ENCODE data around the gene TWSG1. TPM values are rescaled to one million over a fixed set of nuclear protein-coding genes. Genes with fewer than 3 reads are reported as not detected.

TWSG1 gene
- polyA plus RNA-seq, 2 of the 4 experiments (the other 2 are of a cell fraction): 20.6 to 38.3 TPM

DNA sequence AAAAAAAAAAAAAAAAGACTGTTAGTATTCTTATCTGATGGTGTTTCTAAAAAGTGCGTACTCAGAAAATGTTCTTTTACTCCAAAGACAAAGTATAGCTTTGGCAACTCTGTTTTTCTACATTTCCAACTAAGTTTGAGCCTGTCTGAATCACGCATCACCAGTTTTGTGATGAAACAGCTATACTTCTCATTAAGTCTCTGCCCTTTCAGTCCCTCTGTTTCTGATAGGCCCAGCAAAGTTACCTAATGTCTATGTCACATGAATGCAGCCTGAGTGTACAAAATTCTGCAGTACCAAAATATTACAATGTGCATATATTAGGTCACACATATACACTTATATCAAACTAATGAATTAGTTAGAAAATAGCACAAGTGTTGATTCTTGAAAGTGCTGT, 22.4 kb downstream of the TWSG1 start:
- FAIRE-seq (no peak), DNase-seq (ENCODE audit: low read depth in 1 of 2, low spot score in 1 of 2) (no peak), ATAC-seq (no peak)
- Histone ChIP-seq H3K4me3 (no peak overlapping the region), H3K4me2 (no peak overlapping the region), H3K27ac (no peak overlapping the region), H3K4me1 (no peaks in the 10 kb centered on the region; the same call in 2 of the 3 replicates), H3K9me3 (no peaks in the 10 kb centered on the region)
- WGBS (ENCODE audit: missing lambda C conversion rate): 95% methylated on average over 2 of the region's 2 CpGs
- POLR2A ChIA-PET: no interaction called here
- TF ChIP-seq HOXB5 (CRISPR knock-in tag; IDR thresholded peaks at IDR 0.05): no peak
- no peak for TF ChIP-seq JUN (IDR thresholded peaks at IDR 0.05)
- no peak for TF ChIP-seq JUNB (IDR thresholded peaks at IDR 0.05)
- TF ChIP-seq MAFK (IDR thresholded peaks at IDR 0.05; ENCODE audit: partially characterized antibody): no peak
- TF ChIP-seq, protein P1, sequence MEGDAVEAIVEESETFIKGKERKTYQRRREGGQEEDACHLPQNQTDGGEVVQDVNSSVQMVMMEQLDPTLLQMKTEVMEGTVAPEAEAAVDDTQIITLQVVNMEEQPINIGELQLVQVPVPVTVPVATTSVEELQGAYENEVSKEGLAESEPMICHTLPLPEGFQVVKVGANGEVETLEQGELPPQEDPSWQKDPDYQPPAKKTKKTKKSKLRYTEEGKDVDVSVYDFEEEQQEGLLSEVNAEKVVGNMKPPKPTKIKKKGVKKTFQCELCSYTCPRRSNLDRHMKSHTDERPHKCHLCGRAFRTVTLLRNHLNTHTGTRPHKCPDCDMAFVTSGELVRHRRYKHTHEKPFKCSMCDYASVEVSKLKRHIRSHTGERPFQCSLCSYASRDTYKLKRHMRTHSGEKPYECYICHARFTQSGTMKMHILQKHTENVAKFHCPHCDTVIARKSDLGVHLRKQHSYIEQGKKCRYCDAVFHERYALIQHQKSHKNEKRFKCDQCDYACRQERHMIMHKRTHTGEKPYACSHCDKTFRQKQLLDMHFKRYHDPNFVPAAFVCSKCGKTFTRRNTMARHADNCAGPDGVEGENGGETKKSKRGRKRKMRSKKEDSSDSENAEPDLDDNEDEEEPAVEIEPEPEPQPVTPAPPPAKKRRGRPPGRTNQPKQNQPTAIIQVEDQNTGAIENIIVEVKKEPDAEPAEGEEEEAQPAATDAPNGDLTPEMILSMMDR (IDR thresholded peaks at IDR 0.05): no peak
- TF ChIP-seq CEBPB (IDR thresholded peaks at IDR 0.05): no peak
- TF ChIP-seq, protein P2, sequence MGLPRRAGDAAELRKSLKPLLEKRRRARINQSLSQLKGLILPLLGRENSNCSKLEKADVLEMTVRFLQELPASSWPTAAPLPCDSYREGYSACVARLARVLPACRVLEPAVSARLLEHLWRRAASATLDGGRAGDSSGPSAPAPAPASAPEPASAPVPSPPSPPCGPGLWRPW (IDR thresholded peaks at IDR 0.05): no peak
- no peak for TF ChIP-seq CHD4 (IDR thresholded peaks at IDR 0.05; ENCODE audit: borderline replicate concordance)
- TF ChIP-seq FOSL2 (IDR thresholded peaks at IDR 0.05): no peak
- TF ChIP-seq FOSL2 (CRISPR knock-in tag; IDR thresholded peaks at IDR 0.05): no peak
- no peak for TF ChIP-seq RAD21 (conservative IDR thresholded peaks at IDR 0.05 in 1 of 2, IDR thresholded peaks at IDR 0.05 in 1 of 2)
- CTCF ChIA-PET: no interaction called here

DNA sequence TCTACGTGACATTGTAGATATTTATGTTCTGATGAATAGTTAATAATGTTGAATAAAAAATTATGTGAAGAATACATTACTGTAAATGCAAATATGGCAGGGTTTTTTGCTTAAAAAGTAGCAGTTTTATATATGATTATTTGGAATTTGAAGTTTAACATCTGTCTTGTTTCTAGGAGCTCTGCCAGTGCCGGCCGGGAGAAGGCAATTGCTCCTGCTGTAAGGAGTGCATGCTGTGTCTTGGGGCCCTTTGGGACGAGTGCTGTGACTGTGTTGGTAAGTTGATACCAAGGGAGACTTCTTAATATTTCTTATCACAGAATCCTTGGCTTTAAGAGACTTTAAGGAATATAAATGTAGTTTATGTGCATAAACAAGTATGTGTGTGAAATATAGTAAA, 25.2 kb downstream of the TWSG1 start:
- FAIRE-seq: no peak
- TF ChIP-seq CEBPB (IDR thresholded peaks at IDR 0.05): no peak
- no peak for TF ChIP-seq MAZ (IDR thresholded peaks at IDR 0.05; ENCODE audit: borderline replicate concordance, low read depth, low read length)
- TF ChIP-seq, protein P3, sequence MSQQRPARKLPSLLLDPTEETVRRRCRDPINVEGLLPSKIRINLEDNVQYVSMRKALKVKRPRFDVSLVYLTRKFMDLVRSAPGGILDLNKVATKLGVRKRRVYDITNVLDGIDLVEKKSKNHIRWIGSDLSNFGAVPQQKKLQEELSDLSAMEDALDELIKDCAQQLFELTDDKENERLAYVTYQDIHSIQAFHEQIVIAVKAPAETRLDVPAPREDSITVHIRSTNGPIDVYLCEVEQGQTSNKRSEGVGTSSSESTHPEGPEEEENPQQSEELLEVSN (IDR thresholded peaks at IDR 0.05; ENCODE audit: borderline replicate concordance, low read depth): no peak
- no peak for TF ChIP-seq EP300 (IDR thresholded peaks at IDR 0.05)
- no peak for TF ChIP-seq CHD4 (IDR thresholded peaks at IDR 0.05; ENCODE audit: borderline replicate concordance)
- TF ChIP-seq, protein P4, sequence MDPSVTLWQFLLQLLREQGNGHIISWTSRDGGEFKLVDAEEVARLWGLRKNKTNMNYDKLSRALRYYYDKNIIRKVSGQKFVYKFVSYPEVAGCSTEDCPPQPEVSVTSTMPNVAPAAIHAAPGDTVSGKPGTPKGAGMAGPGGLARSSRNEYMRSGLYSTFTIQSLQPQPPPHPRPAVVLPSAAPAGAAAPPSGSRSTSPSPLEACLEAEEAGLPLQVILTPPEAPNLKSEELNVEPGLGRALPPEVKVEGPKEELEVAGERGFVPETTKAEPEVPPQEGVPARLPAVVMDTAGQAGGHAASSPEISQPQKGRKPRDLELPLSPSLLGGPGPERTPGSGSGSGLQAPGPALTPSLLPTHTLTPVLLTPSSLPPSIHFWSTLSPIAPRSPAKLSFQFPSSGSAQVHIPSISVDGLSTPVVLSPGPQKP (IDR thresholded peaks at IDR 0.05; ENCODE audit: low read depth, low read length): no peak
- TF ChIP-seq, protein P5, sequence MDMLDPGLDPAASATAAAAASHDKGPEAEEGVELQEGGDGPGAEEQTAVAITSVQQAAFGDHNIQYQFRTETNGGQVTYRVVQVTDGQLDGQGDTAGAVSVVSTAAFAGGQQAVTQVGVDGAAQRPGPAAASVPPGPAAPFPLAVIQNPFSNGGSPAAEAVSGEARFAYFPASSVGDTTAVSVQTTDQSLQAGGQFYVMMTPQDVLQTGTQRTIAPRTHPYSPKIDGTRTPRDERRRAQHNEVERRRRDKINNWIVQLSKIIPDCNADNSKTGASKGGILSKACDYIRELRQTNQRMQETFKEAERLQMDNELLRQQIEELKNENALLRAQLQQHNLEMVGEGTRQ (IDR thresholded peaks at IDR 0.05): no peak
- TF ChIP-seq JUNB (IDR thresholded peaks at IDR 0.05): no peak
- no peak for TF ChIP-seq SMC3 (IDR thresholded peaks at IDR 0.05)
- TF ChIP-seq FOXS1 (CRISPR knock-in tag; IDR thresholded peaks at IDR 0.05): no peak
- TF ChIP-seq GATA3 (IDR thresholded peaks at IDR 0.05; ENCODE audit: borderline replicate concordance): no peak
- no peak for TF ChIP-seq MAFK (IDR thresholded peaks at IDR 0.05; ENCODE audit: partially characterized antibody)
- TF ChIP-seq, protein P6, sequence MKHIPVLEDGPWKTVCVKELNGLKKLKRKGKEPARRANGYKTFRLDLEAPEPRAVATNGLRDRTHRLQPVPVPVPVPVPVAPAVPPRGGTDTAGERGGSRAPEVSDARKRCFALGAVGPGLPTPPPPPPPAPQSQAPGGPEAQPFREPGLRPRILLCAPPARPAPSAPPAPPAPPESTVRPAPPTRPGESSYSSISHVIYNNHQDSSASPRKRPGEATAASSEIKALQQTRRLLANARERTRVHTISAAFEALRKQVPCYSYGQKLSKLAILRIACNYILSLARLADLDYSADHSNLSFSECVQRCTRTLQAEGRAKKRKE (CRISPR knock-in tag; IDR thresholded peaks at IDR 0.05; ENCODE audit: low read depth): no peak
- no peak for TF ChIP-seq CBX8 (IDR thresholded peaks at IDR 0.05)

More for the DNA sequence above, 25.2 kb downstream of the TWSG1 start:
- Histone ChIP-seq H3K27ac (no peak overlapping the region), H3K4me1 (peaks cover 8% of the 10 kb centered on the region; the same call in 2 of the 3 replicates), H3K9me3 (no peaks in the 10 kb centered on the region), H3K4me3 (no peak overlapping the region), H3K4me2 (no peak overlapping the region)
- no peak for ATAC-seq
- ChIA-PET POLR2A (no interaction called here), CTCF (no interaction called here)
- 92% methylated on average over 4 of the region's 4 CpGs for WGBS (ENCODE audit: missing lambda C conversion rate)
- no peak for DNase-seq (ENCODE audit: low read depth in 1 of 2, low spot score in 1 of 2)
